HepG2 (cell line): ENCODE results near the gene PPP6R2. TPM values are rescaled to one million over a fixed set of nuclear protein-coding genes. Genes with fewer than 3 reads are reported as not detected.

Experiments
- ETV5 ChIP-seq: IDR thresholded peaks from 2 replicates; pipeline ENCODE4 v1.6.1; 2018; ENCODE audit warnings: missing biosample characterization, missing genetic modification reagents, inconsistent platforms, borderline replicate concordance
- GABPB1 ChIP-seq: IDR thresholded peaks from 2 replicates; pipeline ENCODE4 v1.6.1; 2016; ENCODE audit warnings: mild to moderate bottlenecking, missing genetic modification reagents, moderate library complexity, missing compliant biosample characterization
- HES4 ChIP-seq: sonication (generic); formaldehyde crosslinking; IDR thresholded peaks from 2 replicates; pipeline ENCODE4 v1.9.0; 2021; ENCODE audit warnings: mild to moderate bottlenecking, missing genetic modification reagents, borderline replicate concordance
- HNRNPK ChIP-seq: fragments of 200-400 bp; formaldehyde crosslinking; IDR thresholded peaks from 2 replicates; pipeline ENCODE4 v1.6.1; 2018; ENCODE audit warnings: low read length, low read depth, moderate library complexity, mild to moderate bottlenecking; ENCODE audit not compliant: poor library complexity, severe bottlenecking
- ISX ChIP-seq: sonication (generic); formaldehyde crosslinking; conservative IDR thresholded peaks from 2 replicates; pipeline ENCODE4 v1.5.0; 2020; ENCODE audit warnings: missing genetic modification reagents
- KDM6A ChIP-seq: IDR thresholded peaks from 2 replicates; pipeline ENCODE4 v1.6.1; 2016; ENCODE audit warnings: low read depth
- MTA3 ChIP-seq: sonication (generic); formaldehyde crosslinking; IDR thresholded peaks from 2 replicates; pipeline ENCODE4 v1.4.0; 2020; ENCODE audit warnings: missing genetic modification reagents
- SMAD3 ChIP-seq: sonication (generic); formaldehyde crosslinking; IDR thresholded peaks from 2 replicates; pipeline ENCODE4 v1.4.0; 2020; ENCODE audit warnings: missing genetic modification reagents
- SMARCE1 ChIP-seq: fragments of 450-650 bp; IDR thresholded peaks from 2 replicates; pipeline ENCODE4 v1.6.1; 2017; ENCODE audit warnings: borderline replicate concordance
- TAF1 ChIP-seq: sonication (generic); formaldehyde crosslinking; IDR thresholded peaks from 2 replicates; pipeline ENCODE4 v1.4.0; 2020; ENCODE audit warnings: missing genetic modification reagents
- ZFP1 ChIP-seq: IDR thresholded peaks from 2 replicates; pipeline ENCODE4 v1.6.1; 2016
- ZNF343 ChIP-seq: sonication (generic); formaldehyde crosslinking; IDR thresholded peaks from 2 replicates; pipeline ENCODE4 v1.4.0; 2020; ENCODE audit warnings: mild to moderate bottlenecking, missing genetic modification reagents
- ZNF510 ChIP-seq: sonication (generic); formaldehyde crosslinking; IDR thresholded peaks from 2 replicates; pipeline ENCODE4 v1.4.0; 2020; ENCODE audit warnings: low read depth, mild to moderate bottlenecking, missing genetic modification reagents
- polyA plus RNA-seq, 8 experiments: library from polyadenylated mRNA; depleted of rRNA in 3 of 8; stranded (reverse) in 7 of 8; unstranded in 1 of 8; fragments of >200 nt; fragmentation: Illumina TruSeq in 4 of 8; extraction: Trizol in 4 of 8; gene quantifications; 2 replicates each; pipeline versions ENCODE4 v1.2.1 to v1.2.3, GENCODE V29; 2011 to 2016; ENCODE audit warnings: low read depth in 4 of 8, missing spikeins in 1 of 8, mixed read lengths in 1 of 8; ENCODE audit not compliant: insufficient read depth in 1 of 8
- total RNA-seq, 5 experiments: library from RNA; depleted of rRNA; stranded (reverse); fragments of >200 nt; fragmentation: Illumina TruSeq; extraction: Trizol; gene quantifications; 2 replicates each; pipeline ENCODE4 v1.2.3, GENCODE V29; 2016; ENCODE audit warnings: low read depth in 1 of 5
- TF ChIP-seq, protein P1 (sequence below): sonication (generic); formaldehyde crosslinking; IDR thresholded peaks from 2 replicates; pipeline ENCODE4 v1.4.0; 2020; ENCODE audit warnings: missing genetic modification reagents
- TF ChIP-seq, protein P2 (sequence below): IDR thresholded peaks from 2 replicates; pipeline ENCODE4 v1.6.1; 2016; ENCODE audit warnings: mild to moderate bottlenecking, missing biosample characterization, missing genetic modification reagents
- TF ChIP-seq, protein P3 (sequence below): sonication (generic); formaldehyde crosslinking; IDR thresholded peaks from 2 replicates; pipeline ENCODE4 v1.4.0; 2020; ENCODE audit warnings: missing genetic modification reagents
- TF ChIP-seq, protein P4 (sequence below): sonication (generic); formaldehyde crosslinking; IDR thresholded peaks from 2 replicates; pipeline ENCODE4 v1.5.0; 2020; ENCODE audit warnings: missing genetic modification reagents, mild to moderate bottlenecking, borderline replicate concordance
- TF ChIP-seq, protein P5 (sequence below): sonication (generic); formaldehyde crosslinking; IDR thresholded peaks from 2 replicates; pipeline ENCODE4 v1.4.0; 2020; ENCODE audit warnings: mild to moderate bottlenecking, missing genetic modification reagents

Gene PPP6R2
- total and polyA plus RNA-seq, 2 of the 13 experiments (the other 11 are each of a cell fraction or from before 2014, with no cell fraction given) = 55.0 to 102 TPM

DNA sequence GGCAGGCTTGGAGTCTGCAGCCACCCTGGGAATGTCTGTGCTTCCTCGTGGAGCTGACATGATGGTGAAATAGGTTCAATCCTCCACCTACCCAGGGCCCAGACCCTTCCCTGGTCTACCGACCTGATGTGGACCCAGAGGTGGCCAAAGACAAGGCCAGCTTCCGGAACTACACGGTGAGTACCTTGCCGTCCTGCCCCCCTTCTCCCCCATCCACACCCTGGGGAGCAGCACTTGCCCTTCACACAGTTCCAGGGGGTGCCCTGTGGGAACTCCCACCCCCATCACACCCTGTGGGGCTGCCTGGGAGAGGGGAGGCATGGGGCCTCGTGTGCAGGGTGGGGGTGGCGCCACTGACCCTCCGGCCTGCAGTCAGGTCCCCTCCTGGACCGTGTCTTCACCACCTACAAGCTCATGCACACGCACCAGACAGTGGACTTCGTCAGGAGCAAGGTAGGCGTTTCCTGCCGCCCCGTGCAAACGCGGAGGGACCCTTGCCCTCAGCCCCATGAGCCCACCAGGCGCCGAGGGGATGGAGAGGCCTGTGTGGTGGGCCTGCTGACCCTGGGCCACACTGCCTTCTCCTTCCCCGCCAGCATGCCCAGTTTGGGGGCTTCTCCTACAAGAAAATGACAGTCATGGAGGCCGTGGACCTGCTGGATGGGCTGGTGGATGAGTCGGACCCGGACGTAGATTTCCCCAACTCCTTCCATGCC, 144.3 kb downstream of the PPP6R2 start (continued):
- TF ChIP-seq, protein P1, sequence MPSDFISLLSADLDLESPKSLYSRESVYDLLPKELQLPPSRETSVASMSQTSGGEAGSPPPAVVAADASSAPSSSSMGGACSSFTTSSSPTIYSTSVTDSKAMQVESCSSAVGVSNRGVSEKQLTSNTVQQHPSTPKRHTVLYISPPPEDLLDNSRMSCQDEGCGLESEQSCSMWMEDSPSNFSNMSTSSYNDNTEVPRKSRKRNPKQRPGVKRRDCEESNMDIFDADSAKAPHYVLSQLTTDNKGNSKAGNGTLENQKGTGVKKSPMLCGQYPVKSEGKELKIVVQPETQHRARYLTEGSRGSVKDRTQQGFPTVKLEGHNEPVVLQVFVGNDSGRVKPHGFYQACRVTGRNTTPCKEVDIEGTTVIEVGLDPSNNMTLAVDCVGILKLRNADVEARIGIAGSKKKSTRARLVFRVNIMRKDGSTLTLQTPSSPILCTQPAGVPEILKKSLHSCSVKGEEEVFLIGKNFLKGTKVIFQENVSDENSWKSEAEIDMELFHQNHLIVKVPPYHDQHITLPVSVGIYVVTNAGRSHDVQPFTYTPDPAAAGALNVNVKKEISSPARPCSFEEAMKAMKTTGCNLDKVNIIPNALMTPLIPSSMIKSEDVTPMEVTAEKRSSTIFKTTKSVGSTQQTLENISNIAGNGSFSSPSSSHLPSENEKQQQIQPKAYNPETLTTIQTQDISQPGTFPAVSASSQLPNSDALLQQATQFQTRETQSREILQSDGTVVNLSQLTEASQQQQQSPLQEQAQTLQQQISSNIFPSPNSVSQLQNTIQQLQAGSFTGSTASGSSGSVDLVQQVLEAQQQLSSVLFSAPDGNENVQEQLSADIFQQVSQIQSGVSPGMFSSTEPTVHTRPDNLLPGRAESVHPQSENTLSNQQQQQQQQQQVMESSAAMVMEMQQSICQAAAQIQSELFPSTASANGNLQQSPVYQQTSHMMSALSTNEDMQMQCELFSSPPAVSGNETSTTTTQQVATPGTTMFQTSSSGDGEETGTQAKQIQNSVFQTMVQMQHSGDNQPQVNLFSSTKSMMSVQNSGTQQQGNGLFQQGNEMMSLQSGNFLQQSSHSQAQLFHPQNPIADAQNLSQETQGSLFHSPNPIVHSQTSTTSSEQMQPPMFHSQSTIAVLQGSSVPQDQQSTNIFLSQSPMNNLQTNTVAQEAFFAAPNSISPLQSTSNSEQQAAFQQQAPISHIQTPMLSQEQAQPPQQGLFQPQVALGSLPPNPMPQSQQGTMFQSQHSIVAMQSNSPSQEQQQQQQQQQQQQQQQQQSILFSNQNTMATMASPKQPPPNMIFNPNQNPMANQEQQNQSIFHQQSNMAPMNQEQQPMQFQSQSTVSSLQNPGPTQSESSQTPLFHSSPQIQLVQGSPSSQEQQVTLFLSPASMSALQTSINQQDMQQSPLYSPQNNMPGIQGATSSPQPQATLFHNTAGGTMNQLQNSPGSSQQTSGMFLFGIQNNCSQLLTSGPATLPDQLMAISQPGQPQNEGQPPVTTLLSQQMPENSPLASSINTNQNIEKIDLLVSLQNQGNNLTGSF = no peak
- TF ChIP-seq HES4 (0 out of 2 replicates have a peak, but pooled peaks have one; percentile 15), ZNF343 (CRISPR knock-in tag) (no peak), MTA3 (no peak), TAF1 (CRISPR knock-in tag) (peak; percentile 5; the same call in 1 of the 2 replicates), ZNF510 (CRISPR knock-in tag) (no peak), GABPB1 (CRISPR knock-in tag) (peak; percentile 32; the same call in 1 of the 2 replicates), ZFP1 (CRISPR knock-in tag) (no peak), SMAD3 (CRISPR knock-in tag) (no peak), ISX (CRISPR knock-in tag) (no peak), KDM6A (CRISPR knock-in tag) (no peak), HNRNPK (no peak), ETV5 (CRISPR knock-in tag) (0 out of 2 replicates have a peak, but pooled peaks have one; percentile 2), SMARCE1 (no peak)
- TF ChIP-seq, protein P2, sequence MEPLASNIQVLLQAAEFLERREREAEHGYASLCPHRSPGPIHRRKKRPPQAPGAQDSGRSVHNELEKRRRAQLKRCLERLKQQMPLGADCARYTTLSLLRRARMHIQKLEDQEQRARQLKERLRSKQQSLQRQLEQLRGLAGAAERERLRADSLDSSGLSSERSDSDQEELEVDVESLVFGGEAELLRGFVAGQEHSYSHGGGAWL = no peak
- TF ChIP-seq, protein P3, sequence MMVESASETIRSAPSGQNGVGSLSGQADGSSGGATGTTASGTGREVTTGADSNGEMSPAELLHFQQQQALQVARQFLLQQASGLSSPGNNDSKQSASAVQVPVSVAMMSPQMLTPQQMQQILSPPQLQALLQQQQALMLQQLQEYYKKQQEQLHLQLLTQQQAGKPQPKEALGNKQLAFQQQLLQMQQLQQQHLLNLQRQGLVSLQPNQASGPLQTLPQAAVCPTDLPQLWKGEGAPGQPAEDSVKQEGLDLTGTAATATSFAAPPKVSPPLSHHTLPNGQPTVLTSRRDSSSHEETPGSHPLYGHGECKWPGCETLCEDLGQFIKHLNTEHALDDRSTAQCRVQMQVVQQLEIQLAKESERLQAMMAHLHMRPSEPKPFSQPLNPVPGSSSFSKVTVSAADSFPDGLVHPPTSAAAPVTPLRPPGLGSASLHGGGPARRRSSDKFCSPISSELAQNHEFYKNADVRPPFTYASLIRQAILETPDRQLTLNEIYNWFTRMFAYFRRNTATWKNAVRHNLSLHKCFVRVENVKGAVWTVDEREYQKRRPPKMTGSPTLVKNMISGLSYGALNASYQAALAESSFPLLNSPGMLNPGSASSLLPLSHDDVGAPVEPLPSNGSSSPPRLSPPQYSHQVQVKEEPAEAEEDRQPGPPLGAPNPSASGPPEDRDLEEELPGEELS (CRISPR knock-in tag) = no peak
- TF ChIP-seq, protein P4, sequence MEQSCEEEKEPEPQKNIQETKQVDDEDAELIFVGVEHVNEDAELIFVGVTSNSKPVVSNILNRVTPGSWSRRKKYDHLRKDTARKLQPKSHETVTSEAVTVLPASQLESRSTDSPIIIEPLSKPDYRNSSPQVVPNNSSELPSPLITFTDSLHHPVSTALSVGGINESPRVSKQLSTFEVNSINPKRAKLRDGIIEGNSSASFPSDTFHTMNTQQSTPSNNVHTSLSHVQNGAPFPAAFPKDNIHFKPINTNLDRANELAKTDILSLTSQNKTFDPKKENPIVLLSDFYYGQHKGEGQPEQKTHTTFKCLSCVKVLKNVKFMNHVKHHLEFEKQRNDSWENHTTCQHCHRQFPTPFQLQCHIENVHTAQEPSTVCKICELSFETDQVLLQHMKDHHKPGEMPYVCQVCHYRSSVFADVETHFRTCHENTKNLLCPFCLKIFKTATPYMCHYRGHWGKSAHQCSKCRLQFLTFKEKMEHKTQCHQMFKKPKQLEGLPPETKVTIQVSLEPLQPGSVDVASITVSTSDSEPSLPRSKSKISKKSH (CRISPR knock-in tag) = peak; percentile 36; the same call in 1 of the 2 replicates
- TF ChIP-seq, protein P5, sequence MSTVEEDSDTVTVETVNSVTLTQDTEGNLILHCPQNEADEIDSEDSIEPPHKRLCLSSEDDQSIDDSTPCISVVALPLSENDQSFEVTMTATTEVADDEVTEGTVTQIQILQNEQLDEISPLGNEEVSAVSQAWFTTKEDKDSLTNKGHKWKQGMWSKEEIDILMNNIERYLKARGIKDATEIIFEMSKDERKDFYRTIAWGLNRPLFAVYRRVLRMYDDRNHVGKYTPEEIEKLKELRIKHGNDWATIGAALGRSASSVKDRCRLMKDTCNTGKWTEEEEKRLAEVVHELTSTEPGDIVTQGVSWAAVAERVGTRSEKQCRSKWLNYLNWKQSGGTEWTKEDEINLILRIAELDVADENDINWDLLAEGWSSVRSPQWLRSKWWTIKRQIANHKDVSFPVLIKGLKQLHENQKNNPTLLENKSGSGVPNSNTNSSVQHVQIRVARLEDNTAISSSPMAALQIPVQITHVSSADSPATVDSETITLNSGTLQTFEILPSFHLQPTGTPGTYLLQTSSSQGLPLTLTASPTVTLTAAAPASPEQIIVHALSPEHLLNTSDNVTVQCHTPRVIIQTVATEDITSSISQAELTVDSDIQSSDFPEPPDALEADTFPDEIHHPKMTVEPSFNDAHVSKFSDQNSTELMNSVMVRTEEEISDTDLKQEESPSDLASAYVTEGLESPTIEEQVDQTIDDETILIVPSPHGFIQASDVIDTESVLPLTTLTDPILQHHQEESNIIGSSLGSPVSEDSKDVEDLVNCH (CRISPR knock-in tag) = no peak
